CD14-positive monocyte (primary cell): Measurements from ENCODE around the gene KL. TPM values are rescaled to one million over a fixed set of nuclear protein-coding genes. Genes with fewer than 3 reads are reported as not detected.

Source experiments
- DNase-seq, 3 donors: peaks; one replicate each; pipeline ENCODE4 v3.0.0-alpha.2; 2011 to 2022
- H2AFZ ChIP-seq: 2 replicates; pipeline ENCODE4 v1.6.0; 2012; ENCODE audit warnings: mild to moderate bottlenecking, low read depth, low read length, inconsistent platforms; ENCODE audit not compliant: insufficient read depth, poor library complexity, severe bottlenecking
- H3K27ac ChIP-seq, 2 donors: 1 replicate in 1 of 2; 2 replicates in 1 of 2; pipeline ENCODE4 v1.5.1; 2012 to 2013; ENCODE audit warnings: low read length in 2 of 2, control low read depth in 1 of 2, inconsistent platforms in 1 of 2, low read depth in 1 of 2, mild to moderate bottlenecking in 1 of 2
- H3K27me3 ChIP-seq, 2 donors: one replicate each; pipeline versions ENCODE4 v1.6.0 to v1.6.1; 2011 to 2013; ENCODE audit warnings: low read length in 2 of 2; ENCODE audit not compliant: control insufficient read depth in 2 of 2, insufficient read depth in 2 of 2
- H3K36me3 ChIP-seq, 2 donors: replicated peaks in 1 of 2; 1 replicate in 1 of 2; 2 replicates in 1 of 2; pipeline versions ENCODE4 v1.5.1 to v1.6.1; 2012 to 2013; ENCODE audit warnings: low read length in 2 of 2, control low read depth in 1 of 2, inconsistent platforms in 1 of 2, mild to moderate bottlenecking in 1 of 2; ENCODE audit not compliant: insufficient read depth in 2 of 2, control insufficient read depth in 1 of 2
- H3K4me1 ChIP-seq, 2 donors: 1 replicate in 1 of 2; 2 replicates in 1 of 2; pipeline versions ENCODE4 v1.5.1 to v1.6.1; 2012 to 2013; ENCODE audit warnings: low read length in 2 of 2, control low read depth in 1 of 2, inconsistent platforms in 1 of 2, mild to moderate bottlenecking in 1 of 2, moderate library complexity in 1 of 2; ENCODE audit not compliant: insufficient read depth in 2 of 2, control insufficient read depth in 1 of 2
- H3K4me2 ChIP-seq: replicated peaks from 2 replicates; pipeline ENCODE3; 2012; ENCODE audit warnings: low read length, moderate library complexity, mild to moderate bottlenecking; ENCODE audit not compliant: poor library complexity, severe bottlenecking; ENCODE audit errors: extremely low read depth
- H3K4me3 ChIP-seq, 3 experiments: fragments of 200-600 bp in 1 of 3; sonication (generic) in 1 of 3; replicated peaks in 1 of 3; 1 replicate in 2 of 3; 2 replicates in 1 of 3; pipeline ENCODE4 v1.5.1; 2011 to 2013; ENCODE audit warnings: low read length in 3 of 3, mild to moderate bottlenecking in 3 of 3, control low read depth in 2 of 3, low read depth in 2 of 3, inconsistent platforms in 1 of 3, moderate library complexity in 1 of 3
- H3K79me2 ChIP-seq: 2 replicates; pipeline ENCODE4 v1.6.0; 2012; ENCODE audit warnings: mild to moderate bottlenecking, control low read depth, inconsistent platforms, low read length, moderate library complexity; ENCODE audit not compliant: insufficient read depth
- H3K9ac ChIP-seq: 2 replicates; pipeline ENCODE4 v1.6.0; 2017; ENCODE audit warnings: low read length, mild to moderate bottlenecking; ENCODE audit not compliant: insufficient read depth, poor library complexity, severe bottlenecking
- H3K9me3 ChIP-seq, 2 donors: replicated peaks in 1 of 2; 1 replicate in 1 of 2; 2 replicates in 1 of 2; pipeline versions ENCODE4 v1.5.1 to v1.6.1; 2012 to 2013; ENCODE audit warnings: low read length in 2 of 2, control low read depth in 1 of 2; ENCODE audit not compliant: control insufficient read depth in 1 of 2, insufficient read depth in 1 of 2
- H4K20me1 ChIP-seq: 2 replicates; pipeline ENCODE4 v1.6.0; 2012; ENCODE audit warnings: mild to moderate bottlenecking, low read length, control low read depth, moderate library complexity; ENCODE audit not compliant: insufficient read depth
- H3K27ac Mint-ChIP-seq, 7 donors: one replicate each; pipeline ENCODE4 v1.8.0; 2020; ENCODE audit warnings: mild to moderate bottlenecking in 7 of 7, mixed read lengths in 7 of 7, moderate library complexity in 6 of 7, inconsistent platforms in 2 of 7
- H3K27me3 Mint-ChIP-seq, 3 donors: one replicate each; pipeline ENCODE4 v1.8.0; 2021 to 2022; ENCODE audit warnings: low read depth in 3 of 3, mild to moderate bottlenecking in 3 of 3, mixed read lengths in 3 of 3, moderate library complexity in 3 of 3, inconsistent platforms in 1 of 3
- H3K36me3 Mint-ChIP-seq, 2 donors: one replicate each; pipeline ENCODE4 v1.8.0; 2020; ENCODE audit warnings: mixed read lengths in 2 of 2, inconsistent platforms in 1 of 2, mild to moderate bottlenecking in 1 of 2
- H3K4me1 Mint-ChIP-seq: one replicate; pipeline ENCODE4 v1.8.0; 2020; ENCODE audit warnings: mild to moderate bottlenecking, mixed read lengths
- H3K4me3 Mint-ChIP-seq, 2 donors: one replicate each; pipeline ENCODE4 v1.8.0; 2020; ENCODE audit warnings: mild to moderate bottlenecking in 2 of 2, mixed read lengths in 2 of 2, moderate library complexity in 1 of 2
- H3K9me3 Mint-ChIP-seq, 7 donors: one replicate each; pipeline ENCODE4 v1.8.0; 2020 to 2022; ENCODE audit warnings: mixed read lengths in 7 of 7, mild to moderate bottlenecking in 6 of 7, moderate library complexity in 6 of 7, inconsistent platforms in 2 of 7
- WGBS: methylation state at CpG from one replicate; pipeline ENCODE4 v1.1.5; 2013; ENCODE audit warnings: missing lambda C conversion rate; ENCODE audit not compliant: insufficient coverage; 5-methylcytosine and 5-hydroxymethylcytosine counted together
- intact Hi-C, 2 donors: fragments of 100-400 bp; cut with micrococcal nuclease; formaldehyde crosslinking; loops; one replicate each; pipeline versions ENCODE4 v1.15.0 to v1.15.1; 2023
- polyA plus RNA-seq, 3 donors: library from polyadenylated mRNA; depleted of rRNA in 1 of 3; unstranded in 2 of 3; stranded (reverse) in 1 of 3; fragments of 300-500 nt in 2 of 3; fragments of >200 nt in 1 of 3; fragmentation: Illumina TruSeq in 2 of 3; gene quantifications; 1 replicate in 2 of 3; 2 replicates in 1 of 3; pipeline ENCODE4 v1.2.3, GENCODE V29; 2012 to 2021
- TF ChIP-seq, protein P1 (sequence below): fragments of 200-600 bp; IDR thresholded peaks from one replicate; pipeline ENCODE4 v1.8.0; 2022; ENCODE audit warnings: antibody characterized with exemption, mild to moderate bottlenecking

Gene KL
- polyA plus RNA-seq, 3 donors = 0.24 to 1.4 (median 0.75) TPM

DNA sequence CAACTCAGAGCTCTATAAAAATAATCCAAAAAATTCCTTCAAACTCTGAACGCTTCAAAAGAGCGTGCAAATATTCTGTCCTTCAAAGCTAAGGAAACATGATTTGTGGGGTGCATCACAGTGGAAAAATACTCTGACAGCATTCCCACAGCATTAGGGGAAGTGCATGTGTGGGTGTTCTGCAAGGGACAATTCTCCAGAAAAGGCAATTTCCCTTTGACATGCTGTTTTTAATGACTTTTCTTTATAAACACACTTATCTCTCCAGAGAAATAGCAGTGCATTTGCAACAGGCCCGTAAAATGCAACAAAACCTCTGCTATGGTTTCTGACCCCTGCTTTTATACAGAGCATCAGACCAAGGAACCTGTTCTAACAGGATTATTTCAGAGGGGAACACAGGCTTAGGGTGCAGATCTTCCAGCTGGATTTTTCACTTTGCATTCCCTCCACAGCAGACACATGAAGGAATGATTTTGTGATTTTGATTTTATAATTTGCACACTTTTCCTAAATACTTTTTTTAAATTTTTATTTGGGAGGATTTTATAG, 42.6 kb downstream of the KL start:
- no peak overlapping the region for H3K27ac ChIP-seq

DNA sequence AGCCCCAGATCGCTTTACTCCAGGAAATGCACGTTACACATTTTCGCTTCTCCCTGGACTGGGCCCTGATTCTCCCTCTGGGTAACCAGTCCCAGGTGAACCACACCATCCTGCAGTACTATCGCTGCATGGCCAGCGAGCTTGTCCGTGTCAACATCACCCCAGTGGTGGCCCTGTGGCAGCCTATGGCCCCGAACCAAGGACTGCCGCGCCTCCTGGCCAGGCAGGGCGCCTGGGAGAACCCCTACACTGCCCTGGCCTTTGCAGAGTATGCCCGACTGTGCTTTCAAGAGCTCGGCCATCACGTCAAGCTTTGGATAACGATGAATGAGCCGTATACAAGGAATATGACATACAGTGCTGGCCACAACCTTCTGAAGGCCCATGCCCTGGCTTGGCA, 44.6 kb downstream of the KL start:
- H3K4me1 Mint-ChIP-seq = no peaks in the 10 kb centered on the region
- no peak overlapping the region for H2AFZ ChIP-seq
- H3K4me1 ChIP-seq = no peaks in the 10 kb centered on the region
- no peaks in the 10 kb centered on the region for H3K27me3 ChIP-seq
- no peak overlapping the region for H3K4me3 ChIP-seq
- H3K4me3 Mint-ChIP-seq = no peak overlapping the region
- H3K9me3 Mint-ChIP-seq = peaks cover 0 to 5% (median 4%) of the 10 kb centered on the region in 7 donors
- H3K36me3 Mint-ChIP-seq = no peaks in the 10 kb centered on the region
- WGBS = 90% methylated on average over 15 of the region's 15 CpGs
- TF ChIP-seq, protein P1, sequence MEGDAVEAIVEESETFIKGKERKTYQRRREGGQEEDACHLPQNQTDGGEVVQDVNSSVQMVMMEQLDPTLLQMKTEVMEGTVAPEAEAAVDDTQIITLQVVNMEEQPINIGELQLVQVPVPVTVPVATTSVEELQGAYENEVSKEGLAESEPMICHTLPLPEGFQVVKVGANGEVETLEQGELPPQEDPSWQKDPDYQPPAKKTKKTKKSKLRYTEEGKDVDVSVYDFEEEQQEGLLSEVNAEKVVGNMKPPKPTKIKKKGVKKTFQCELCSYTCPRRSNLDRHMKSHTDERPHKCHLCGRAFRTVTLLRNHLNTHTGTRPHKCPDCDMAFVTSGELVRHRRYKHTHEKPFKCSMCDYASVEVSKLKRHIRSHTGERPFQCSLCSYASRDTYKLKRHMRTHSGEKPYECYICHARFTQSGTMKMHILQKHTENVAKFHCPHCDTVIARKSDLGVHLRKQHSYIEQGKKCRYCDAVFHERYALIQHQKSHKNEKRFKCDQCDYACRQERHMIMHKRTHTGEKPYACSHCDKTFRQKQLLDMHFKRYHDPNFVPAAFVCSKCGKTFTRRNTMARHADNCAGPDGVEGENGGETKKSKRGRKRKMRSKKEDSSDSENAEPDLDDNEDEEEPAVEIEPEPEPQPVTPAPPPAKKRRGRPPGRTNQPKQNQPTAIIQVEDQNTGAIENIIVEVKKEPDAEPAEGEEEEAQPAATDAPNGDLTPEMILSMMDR = no peak
- H3K9me3 ChIP-seq = no peaks in the 10 kb centered on the region
- no peaks in the 10 kb centered on the region for H4K20me1 ChIP-seq
- H3K9ac ChIP-seq = no peak overlapping the region
- H3K79me2 ChIP-seq = no peaks in the 10 kb centered on the region
- no peak overlapping the region for H3K4me2 ChIP-seq
- no peaks in the 10 kb centered on the region for H3K36me3 ChIP-seq
- no peaks in the 10 kb centered on the region for H3K27me3 Mint-ChIP-seq
- H3K27ac ChIP-seq = no peak overlapping the region
- no peak overlapping the region for H3K27ac Mint-ChIP-seq
- DNase-seq = no peak
- intact Hi-C loops = no loop called here

More for the DNA sequence above, 42.6 kb downstream of the KL start:
- Mint-ChIP-seq H3K27me3 (peaks cover 0 to 1% (median 0%) of the 10 kb centered on the region in 3 donors), H3K27ac (no peak overlapping the region), H3K9me3 (peaks cover 0 to 5% (median 4%) of the 10 kb centered on the region in 7 donors), H3K4me1 (no peaks in the 10 kb centered on the region), H3K36me3 (peaks cover 0 to 2% of the 10 kb centered on the region in 2 donors), H3K4me3 (no peak overlapping the region)
- Histone ChIP-seq H3K9ac (no peak overlapping the region), H3K4me1 (no peaks in the 10 kb centered on the region), H3K79me2 (no peaks in the 10 kb centered on the region), H4K20me1 (no peaks in the 10 kb centered on the region), H3K27me3 (no peaks in the 10 kb centered on the region), H2AFZ (no peak overlapping the region), H3K9me3 (no peaks in the 10 kb centered on the region), H3K4me2 (no peak overlapping the region), H3K36me3 (no peaks in the 10 kb centered on the region), H3K4me3 (no peak overlapping the region)
- intact Hi-C loops = no loop called here
- TF ChIP-seq, protein P1 = no peak
- no peak for DNase-seq
- 60% methylated on average over 1 of the region's 3 CpGs for WGBS
